ENCODE measurements around the gene TNNT2. TPM values are rescaled to one million over a fixed set of nuclear protein-coding genes. Genes with fewer than 3 reads are reported as not detected.

TNNT2 gene
- total and polyA plus RNA-seq, 2 donors (not counting 3 experiments of a cell fraction or from before 2014, with no cell fraction given), result not detected

- TF ChIP-seq EZH2 (IDR thresholded peaks at IDR 0.05; ENCODE audit: borderline replicate concordance, low read depth, low read length, severe bottlenecking) (no peak), MYC (IDR thresholded peaks at IDR 0.05; ENCODE audit: low read depth, low read length) (no peak), JUN (IDR thresholded peaks at IDR 0.05; ENCODE audit: borderline replicate concordance, insufficient read depth, insufficient read length, low read depth) (no peak), FOS (IDR thresholded peaks at IDR 0.05; ENCODE audit: borderline replicate concordance, insufficient read depth, low read length) (no peak), GATA2 (IDR thresholded peaks at IDR 0.05; ENCODE audit: insufficient read depth, insufficient read length, low read depth, low read length) (no peak), POLR2A (IDR thresholded peaks at IDR 0.05; ENCODE audit: low read depth, low read length) (no peak), MAX (IDR thresholded peaks at IDR 0.05; ENCODE audit: insufficient read depth, insufficient read length) (no peak), POLR2AphosphoS5 (IDR thresholded peaks at IDR 0.05; ENCODE audit: insufficient read depth, low read depth, low read length) (no peak)
- TF ChIP-seq, protein P1, sequence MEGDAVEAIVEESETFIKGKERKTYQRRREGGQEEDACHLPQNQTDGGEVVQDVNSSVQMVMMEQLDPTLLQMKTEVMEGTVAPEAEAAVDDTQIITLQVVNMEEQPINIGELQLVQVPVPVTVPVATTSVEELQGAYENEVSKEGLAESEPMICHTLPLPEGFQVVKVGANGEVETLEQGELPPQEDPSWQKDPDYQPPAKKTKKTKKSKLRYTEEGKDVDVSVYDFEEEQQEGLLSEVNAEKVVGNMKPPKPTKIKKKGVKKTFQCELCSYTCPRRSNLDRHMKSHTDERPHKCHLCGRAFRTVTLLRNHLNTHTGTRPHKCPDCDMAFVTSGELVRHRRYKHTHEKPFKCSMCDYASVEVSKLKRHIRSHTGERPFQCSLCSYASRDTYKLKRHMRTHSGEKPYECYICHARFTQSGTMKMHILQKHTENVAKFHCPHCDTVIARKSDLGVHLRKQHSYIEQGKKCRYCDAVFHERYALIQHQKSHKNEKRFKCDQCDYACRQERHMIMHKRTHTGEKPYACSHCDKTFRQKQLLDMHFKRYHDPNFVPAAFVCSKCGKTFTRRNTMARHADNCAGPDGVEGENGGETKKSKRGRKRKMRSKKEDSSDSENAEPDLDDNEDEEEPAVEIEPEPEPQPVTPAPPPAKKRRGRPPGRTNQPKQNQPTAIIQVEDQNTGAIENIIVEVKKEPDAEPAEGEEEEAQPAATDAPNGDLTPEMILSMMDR (IDR thresholded peaks at IDR 0.05; ENCODE audit: extremely low read depth in 1 of 2, insufficient read depth in 1 of 2, low read depth in 1 of 2, low read length in 2 of 2), result no peak
- H3K27me3 ChIP-seq (ENCODE audit: control insufficient read depth in 2 of 2, insufficient read depth in 2 of 2, low read length in 2 of 2), result peaks cover 0 to 7% of the 10 kb centered on the region in 2 experiments
- no peak overlapping the region for H3K4me3 ChIP-seq (replicated peaks in 1 of 3; ENCODE audit: insufficient read depth in 1 of 3, low read depth in 1 of 3, low read length in 3 of 3)
- CTCF ChIA-PET, result interaction anchor here (1.1 kb wide), 1 partner anchor 18 kb away, joined by 4 read pairs; no protein-coding TSS in a partner anchor
- H3K36me3 ChIP-seq (ENCODE audit: control insufficient read depth in 2 of 2, extremely low read depth in 1 of 2, insufficient read depth in 2 of 2, low read length in 2 of 2), result no peaks in the 10 kb centered on the region
- intact Hi-C loops (cut with micrococcal nuclease) (no loop called here), dilution Hi-C loops (cut with MboI; ENCODE audit: extremely low pct_ligation_motif_present, low sequenced_read_pairs) (no loop called here)
- BruUV-seq (replicated peaks), result no TSS peak
- H3K4me2 ChIP-seq (ENCODE audit: insufficient read depth, low read length), result no peak overlapping the region
- no peaks in the 10 kb centered on the region for H3K9me1 ChIP-seq (replicated peaks; ENCODE audit: control insufficient read depth, extremely low read depth, insufficient read depth, low read length)
- H2AFZ ChIP-seq (ENCODE audit: low read depth, low read length), result no peak overlapping the region
- no peak for FAIRE-seq
- POLR2A ChIA-PET, result no interaction called here
- no peak overlapping the region for H3K9ac ChIP-seq (replicated peaks; ENCODE audit: extremely low read depth, insufficient read depth, low read length)
- no peaks in the 10 kb centered on the region for H3K4me1 ChIP-seq (ENCODE audit: control insufficient read depth, extremely low read depth, insufficient read depth, low read length)
- no peak overlapping the region for H3K27ac ChIP-seq (ENCODE audit: insufficient read depth, low read depth, low read length)
- DNase-seq (ENCODE audit: low read depth, low spot score), result no peak
- no peaks in the 10 kb centered on the region for H3K9me3 ChIP-seq (replicated peaks; ENCODE audit: control insufficient read depth, insufficient read depth, low read length)
- no peaks in the 10 kb centered on the region for H3K79me2 ChIP-seq (ENCODE audit: control insufficient read depth, insufficient read depth, low read length)
- no peaks in the 10 kb centered on the region for H4K20me1 ChIP-seq (replicated peaks; ENCODE audit: control insufficient read depth, extremely low read depth, insufficient read depth, low read length)
Measured at GRCh38 chr1:201366696-201367095, 10.8 kb downstream of the TNNT2 start.

Data from endothelial cell of umbilical vein (primary cell).